ENCODE measurements around the gene LRRN4CL. TPM values are rescaled to one million over a fixed set of nuclear protein-coding genes. Genes with fewer than 3 reads are reported as not detected.

Gene LRRN4CL
- total RNA-seq, 1 experiment from 2014 or later, result 0.55 TPM

GRCh38 chr11:62716816-62717215, 27.5 kb upstream of the LRRN4CL start:
- H3K4me3 ChIP-seq, result no peak overlapping the region
- no peak overlapping the region for H3K27ac ChIP-seq
- H3K27me3 ChIP-seq, result no peaks in the 10 kb centered on the region
- peaks cover 87% of the 10 kb centered on the region for H3K36me3 ChIP-seq
- no peak for DNase-seq
- no peaks in the 10 kb centered on the region for H3K4me1 ChIP-seq
- H3K9me3 ChIP-seq (replicated peaks), result no peaks in the 10 kb centered on the region

- Histone ChIP-seq H3K4me1 (no peaks in the 10 kb centered on the region), H3K27me3 (no peaks in the 10 kb centered on the region), H3K9me3 (replicated peaks) (no peaks in the 10 kb centered on the region), H3K36me3 (peaks cover 87% of the 10 kb centered on the region), H3K27ac (no peak overlapping the region), H3K4me3 (no peak overlapping the region)
- DNase-seq, result no peak
Measured at GRCh38 chr11:62716206-62716605, 26.9 kb upstream of the LRRN4CL start.

GRCh38 chr11:62715150-62716130, 26.1 kb upstream of the LRRN4CL start:
- Histone ChIP-seq H3K9me3 (replicated peaks) (no peaks in the 10 kb centered on the region), H3K27me3 (no peaks in the 10 kb centered on the region), H3K27ac (no peak overlapping the region), H3K4me3 (no peak overlapping the region), H3K36me3 (peaks cover 89% of the 10 kb centered on the region), H3K4me1 (no peaks in the 10 kb centered on the region)
- no peak for DNase-seq

- H3K36me3 ChIP-seq, result peaks cover 79% of the 10 kb centered on the region
- no peak overlapping the region for H3K27ac ChIP-seq
- peaks cover 4% of the 10 kb centered on the region; the same call in 1 of the 2 replicates for H3K4me1 ChIP-seq
- DNase-seq, result no peak
- H3K27me3 ChIP-seq, result no peaks in the 10 kb centered on the region
- no peak overlapping the region for H3K4me3 ChIP-seq
- no peaks in the 10 kb centered on the region for H3K9me3 ChIP-seq (replicated peaks)
Measured at GRCh38 chr11:62713343-62713742, 24.0 kb upstream of the LRRN4CL start.

GRCh38 chr11:62712861-62713260, 23.5 kb upstream of the LRRN4CL start:
- no peaks in the 10 kb centered on the region for H3K27me3 ChIP-seq
- H3K27ac ChIP-seq, result no peak overlapping the region

GRCh38 chr11:62712276-62712812, 23.0 kb upstream of the LRRN4CL start:
- H3K27me3 ChIP-seq, result no peaks in the 10 kb centered on the region
- H3K9me3 ChIP-seq (replicated peaks), result no peaks in the 10 kb centered on the region
- H3K36me3 ChIP-seq, result peaks cover 69% of the 10 kb centered on the region
- no peak for DNase-seq
- peaks cover 4% of the 10 kb centered on the region for H3K4me1 ChIP-seq
- H3K27ac ChIP-seq, result no peak overlapping the region
- no peak overlapping the region for H3K4me3 ChIP-seq

More at GRCh38 chr11:62712861-62713260, 23.5 kb upstream of the LRRN4CL start:
- H3K4me1 ChIP-seq, result peaks cover 4% of the 10 kb centered on the region; the same call in 1 of the 2 replicates
- no peak for DNase-seq
- H3K4me3 ChIP-seq, result no peak overlapping the region
- H3K9me3 ChIP-seq (replicated peaks), result no peaks in the 10 kb centered on the region
- H3K36me3 ChIP-seq, result peaks cover 75% of the 10 kb centered on the region

GRCh38 chr11:62710001-62710345, 20.6 kb upstream of the LRRN4CL start:
- peak overlapping the region; percentile 55 for H3K4me3 ChIP-seq
- no peaks in the 10 kb centered on the region for H3K9me3 ChIP-seq (replicated peaks)
- H3K4me1 ChIP-seq, result peaks cover 11% of the 10 kb centered on the region
- H3K36me3 ChIP-seq, result peaks cover 47% of the 10 kb centered on the region
- H3K27ac ChIP-seq, result peak overlapping the region; percentile 79
- DNase-seq, result peak; percentile 14 to 25
- H3K27me3 ChIP-seq, result no peaks in the 10 kb centered on the region

GRCh38 chr11:62709247-62710000, 20.1 kb upstream of the LRRN4CL start:
- Histone ChIP-seq H3K4me3 (peak overlapping the region; percentile 55), H3K36me3 (peaks cover 43% of the 10 kb centered on the region), H3K27me3 (no peaks in the 10 kb centered on the region), H3K4me1 (peaks cover 11% of the 10 kb centered on the region), H3K27ac (peak overlapping the region; percentile 79), H3K9me3 (replicated peaks) (no peaks in the 10 kb centered on the region)
- DNase-seq, result peak; percentile 90 to 93

- no peaks in the 10 kb centered on the region for H3K27me3 ChIP-seq
- peak overlapping the region; percentile 55 for H3K4me3 ChIP-seq
- H3K27ac ChIP-seq, result peak overlapping the region; percentile 79
- DNase-seq, result no peak
- H3K9me3 ChIP-seq (replicated peaks), result no peaks in the 10 kb centered on the region
- peaks cover 40% of the 10 kb centered on the region for H3K36me3 ChIP-seq
- H3K4me1 ChIP-seq, result peaks cover 11% of the 10 kb centered on the region
Measured at GRCh38 chr11:62708793-62709192, 19.5 kb upstream of the LRRN4CL start.

- H3K4me1 ChIP-seq, result peaks cover 11% of the 10 kb centered on the region
- DNase-seq, result no peak
- no peaks in the 10 kb centered on the region for H3K9me3 ChIP-seq (replicated peaks)
- H3K27me3 ChIP-seq, result no peaks in the 10 kb centered on the region
- H3K36me3 ChIP-seq, result peaks cover 36% of the 10 kb centered on the region
- peak overlapping the region; percentile 55; the same call in 1 of the 2 replicates for H3K4me3 ChIP-seq
- no peak overlapping the region for H3K27ac ChIP-seq
Measured at GRCh38 chr11:62708392-62708791, 19.1 kb upstream of the LRRN4CL start.

- H3K27me3 ChIP-seq, result no peaks in the 10 kb centered on the region
- peaks cover 11% of the 10 kb centered on the region for H3K4me1 ChIP-seq
- DNase-seq, result peak; percentile 54 to 57
- H3K4me3 ChIP-seq, result peak within 1 kb of the TSS; percentile 64
- peaks cover 25% of the 10 kb centered on the region for H3K36me3 ChIP-seq
- H3K27ac ChIP-seq, result peak within 1 kb of the TSS; percentile 78
- H3K9me3 ChIP-seq (replicated peaks), result no peaks in the 10 kb centered on the region
Measured at GRCh38 chr11:62707277-62707861, 18.0 kb upstream of the LRRN4CL start, which contains the start of the genes BSCL2 and GNG3. Gene BSCL2, minus strand, starts transcription at chr11:62707424. Its CDS starts 229 bp downstream, at chr11:62707195. Gene GNG3, plus strand, starts transcription at chr11:62707676. Its CDS starts 620 bp downstream, at chr11:62708296.

- Histone ChIP-seq H3K27me3 (no peaks in the 10 kb centered on the region), H3K4me3 (peak overlapping the region; percentile 64), H3K36me3 (peaks cover 20% of the 10 kb centered on the region), H3K27ac (peak overlapping the region; percentile 78), H3K4me1 (peaks cover 11% of the 10 kb centered on the region), H3K9me3 (replicated peaks) (no peaks in the 10 kb centered on the region)
- no peak for DNase-seq
Measured at GRCh38 chr11:62706850-62707247, 17.5 kb upstream of the LRRN4CL start.

- peak overlapping the region; percentile 64 for H3K4me3 ChIP-seq
- peak; percentile 95 for DNase-seq
- H3K27ac ChIP-seq, result peak overlapping the region; percentile 78
- no peaks in the 10 kb centered on the region for H3K9me3 ChIP-seq (replicated peaks)
- no peaks in the 10 kb centered on the region for H3K27me3 ChIP-seq
- H3K36me3 ChIP-seq, result peaks cover 17% of the 10 kb centered on the region
- H3K4me1 ChIP-seq, result peaks cover 11% of the 10 kb centered on the region
Measured at GRCh38 chr11:62705880-62706849, 16.8 kb upstream of the LRRN4CL start.

Measured in SJCRH30 (cell line).